ENCODE data around the gene CX3CL1.

The CX3CL1 gene

GRCh38 chr16:57419506-57419905 lies 47.2 kb downstream of the CX3CL1 start:
- DNase-seq (ENCODE audit: low read depth): no peak
- TF ChIP-seq CTCF (IDR thresholded peaks at IDR 0.05; ENCODE audit: insufficient read depth, low read depth, low read length, missing control alignments): no peak

GRCh38 chr16:57422026-57422944 lies 50.0 kb downstream of the CX3CL1 start:
- peak; percentile 72 for TF ChIP-seq CTCF (IDR thresholded peaks at IDR 0.05; ENCODE audit: insufficient read depth, low read depth, low read length, missing control alignments)
- no peak overlapping the region for H3K4me3 ChIP-seq (ENCODE audit: low read length)
- peak; percentile 52 for DNase-seq (ENCODE audit: low read depth)

More at GRCh38 chr16:57419506-57419905, 47.2 kb downstream of the CX3CL1 start:
- H3K4me3 ChIP-seq (ENCODE audit: low read length): no peak overlapping the region

- no peak overlapping the region for H3K4me3 ChIP-seq (ENCODE audit: low read length)
- no peak for TF ChIP-seq CTCF (IDR thresholded peaks at IDR 0.05; ENCODE audit: insufficient read depth, low read depth, low read length, missing control alignments)
- DNase-seq (ENCODE audit: low read depth): no peak
These were observed 50.9 kb downstream of the CX3CL1 start for GRCh38 chr16:57423152-57423551.

GRCh38 chr16:57424583-57424982 lies 52.3 kb downstream of the CX3CL1 start:
- no peak for TF ChIP-seq CTCF (IDR thresholded peaks at IDR 0.05; ENCODE audit: insufficient read depth, low read depth, low read length, missing control alignments)
- no peak for DNase-seq (ENCODE audit: low read depth)
- H3K4me3 ChIP-seq (ENCODE audit: low read length): no peak overlapping the region

- DNase-seq (ENCODE audit: low read depth): no peak
- TF ChIP-seq CTCF (IDR thresholded peaks at IDR 0.05; ENCODE audit: insufficient read depth, low read depth, low read length, missing control alignments): no peak
- no peak overlapping the region for H3K4me3 ChIP-seq (ENCODE audit: low read length)
These were observed 54.1 kb downstream of the CX3CL1 start for GRCh38 chr16:57426356-57426755.

DNA sequence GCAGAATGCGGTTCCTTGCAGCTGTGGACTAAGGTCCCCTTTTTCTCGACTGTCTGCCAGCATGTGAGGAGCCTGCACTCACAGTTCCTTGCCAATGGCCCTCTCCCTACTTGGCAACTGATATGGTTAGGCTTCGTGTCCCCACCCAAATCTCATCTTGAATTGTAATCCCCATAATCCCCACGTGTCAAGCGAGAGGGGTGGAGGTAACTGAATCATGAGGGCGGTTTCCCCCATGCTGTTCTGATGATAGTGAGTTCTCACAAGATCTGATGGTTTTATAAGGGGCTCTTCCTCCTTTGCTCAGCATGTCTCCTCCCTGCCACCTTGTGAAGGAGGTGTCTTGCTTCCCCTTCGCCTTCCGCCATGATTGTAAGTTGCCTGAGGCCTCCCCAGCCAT lies 55.0 kb downstream of the CX3CL1 start:
- no peak overlapping the region for H3K4me3 ChIP-seq (ENCODE audit: low read length)
- TF ChIP-seq CTCF (IDR thresholded peaks at IDR 0.05; ENCODE audit: insufficient read depth, low read depth, low read length, missing control alignments): no peak
- DNase-seq (ENCODE audit: low read depth): no peak

DNA sequence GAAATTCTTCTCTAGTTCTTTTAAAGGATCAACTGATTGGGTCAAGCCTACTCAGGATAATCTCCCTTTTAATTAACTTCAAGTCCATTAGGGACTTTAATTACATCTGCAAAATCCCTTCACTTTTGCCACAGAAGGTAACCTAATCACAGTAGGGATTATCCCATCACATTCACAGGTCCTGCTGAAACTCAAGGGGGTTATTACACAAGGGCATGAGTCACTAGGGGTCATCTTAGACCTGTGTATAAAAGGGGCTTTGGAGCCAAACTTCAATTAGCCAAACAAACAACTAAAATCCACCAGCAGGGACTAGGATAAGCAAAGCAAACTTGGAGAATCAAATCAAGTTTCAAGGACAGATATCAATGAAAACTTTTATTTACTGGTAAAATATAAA lies 55.5 kb downstream of the CX3CL1 start:
- TF ChIP-seq CTCF (IDR thresholded peaks at IDR 0.05; ENCODE audit: insufficient read depth, low read depth, low read length, missing control alignments): no peak
- DNase-seq (ENCODE audit: low read depth): no peak
- H3K4me3 ChIP-seq (ENCODE audit: low read length): no peak overlapping the region

Data from epithelial cell of esophagus (primary cell).